Progenitor cell of endocrine pancreas (in vitro differentiated cells): ENCODE data around the gene TRMT13. TPM values are rescaled to one million over a fixed set of nuclear protein-coding genes. Genes with fewer than 3 reads are reported as not detected.
A peak's percentile ranks its signal among the peaks of the same experiment; 100 is the strongest.

Experiments
- DNase-seq: peaks from one replicate; pipeline ENCODE4 v3.0.0; 2021; ENCODE audit warnings: low spot score; ENCODE audit not compliant: unreplicated experiment
- H3K27ac Mint-ChIP-seq: 2 replicates; pipeline ENCODE4 v1.8.0; 2021; ENCODE audit warnings: mild to moderate bottlenecking, moderate library complexity, mixed read lengths
- H3K27me3 Mint-ChIP-seq: 2 replicates; pipeline ENCODE4 v1.8.0; 2021; ENCODE audit warnings: mixed read lengths
- H3K36me3 Mint-ChIP-seq: 2 replicates; pipeline ENCODE4 v1.8.0; 2022; ENCODE audit warnings: mixed read lengths; ENCODE audit not compliant: insufficient read depth
- H3K4me1 Mint-ChIP-seq: 2 replicates; pipeline ENCODE4 v1.8.0; 2021; ENCODE audit warnings: low read depth, mixed read lengths
- H3K4me3 Mint-ChIP-seq: 2 replicates; pipeline ENCODE4 v1.8.0; 2021; ENCODE audit warnings: low read depth, mild to moderate bottlenecking, moderate library complexity, mixed read lengths
- H3K9me3 Mint-ChIP-seq: 2 replicates; pipeline ENCODE4 v1.8.0; 2021; ENCODE audit warnings: low read depth, mixed read lengths
- CTCF ChIP-seq: fragments of 200-600 bp; sonication (generic); IDR thresholded peaks from one replicate; pipeline ENCODE4 v1.5.0; 2021; ENCODE audit warnings: antibody characterized with exemption, mild to moderate bottlenecking; ENCODE audit not compliant: unreplicated experiment
- total RNA-seq: library from RNA; stranded (reverse); gene quantifications from 2 replicates; pipeline ENCODE4 v1.2.1, GENCODE V29; 2021

The TRMT13 gene
- total RNA-seq, 1 donor from 2014 or later = 26.2 TPM

DNA sequence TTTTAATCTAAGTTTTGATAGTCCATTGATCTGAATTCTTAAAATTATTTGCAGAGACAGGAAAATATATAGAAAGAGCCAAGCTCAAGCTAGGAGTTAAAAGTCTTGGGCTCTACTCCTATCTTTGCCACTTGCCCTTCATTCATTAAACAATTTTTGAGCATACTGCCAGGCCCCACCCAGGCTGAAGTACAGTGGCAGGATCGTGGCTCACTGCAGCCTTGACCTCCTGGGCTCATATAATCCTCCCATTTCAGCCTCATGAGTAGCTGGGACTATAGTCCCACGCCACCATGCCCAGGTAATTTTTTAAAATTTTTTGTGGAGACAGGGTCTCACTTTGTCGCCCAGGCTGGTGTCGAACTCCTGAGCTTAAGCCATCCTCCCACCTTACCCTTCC is 8.2 kb downstream of the TRMT13 start:
- Mint-ChIP-seq H3K4me1 (no peaks in the 10 kb centered on the region), H3K9me3 (no peaks in the 10 kb centered on the region), H3K36me3 (peaks cover 27% of the 10 kb centered on the region), H3K27me3 (no peaks in the 10 kb centered on the region), H3K27ac (no peak overlapping the region), H3K4me3 (no peak overlapping the region)
- no peak for DNase-seq
- TF ChIP-seq CTCF = no peak

GRCh38 chr1:100142343-100142742 is 9.4 kb downstream of the TRMT13 start:
- Mint-ChIP-seq H3K36me3 (peaks cover 29% of the 10 kb centered on the region), H3K9me3 (no peaks in the 10 kb centered on the region), H3K27ac (no peak overlapping the region), H3K4me1 (no peaks in the 10 kb centered on the region), H3K27me3 (no peaks in the 10 kb centered on the region), H3K4me3 (no peak overlapping the region)
- TF ChIP-seq CTCF = no peak
- no peak for DNase-seq

DNA sequence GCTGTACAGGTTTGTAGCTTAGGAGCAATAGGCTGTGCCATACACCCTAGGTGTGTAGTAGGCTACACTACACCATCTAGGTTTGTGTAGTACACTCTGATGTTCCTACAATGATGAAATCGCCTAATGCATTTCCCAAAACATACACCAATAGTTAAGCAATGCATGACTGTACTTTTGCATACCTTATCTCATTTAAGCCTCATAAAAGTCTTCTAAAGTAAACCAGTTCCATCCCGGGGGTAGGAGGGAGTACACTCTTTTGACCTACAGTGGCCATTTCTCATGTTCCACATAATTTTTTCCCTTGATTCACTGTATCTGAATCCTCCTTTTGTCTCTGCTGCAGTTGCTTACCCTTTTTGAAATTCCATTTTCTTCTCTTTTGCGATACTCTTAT is 12.2 kb downstream of the TRMT13 start:
- H3K27me3 Mint-ChIP-seq = no peaks in the 10 kb centered on the region

GRCh38 chr1:100146958-100147357 is 14.0 kb downstream of the TRMT13 start:
- no peak for DNase-seq
- Mint-ChIP-seq H3K27ac (no peak overlapping the region), H3K27me3 (no peaks in the 10 kb centered on the region), H3K4me3 (no peak overlapping the region), H3K9me3 (no peaks in the 10 kb centered on the region), H3K36me3 (peaks cover 22% of the 10 kb centered on the region), H3K4me1 (no peaks in the 10 kb centered on the region)
- TF ChIP-seq CTCF = no peak

More for the DNA sequence above, 12.2 kb downstream of the TRMT13 start:
- H3K9me3 Mint-ChIP-seq = no peaks in the 10 kb centered on the region
- H3K4me1 Mint-ChIP-seq = no peaks in the 10 kb centered on the region
- no peak for DNase-seq
- no peak for TF ChIP-seq CTCF
- no peak overlapping the region for H3K4me3 Mint-ChIP-seq
- peaks cover 24% of the 10 kb centered on the region for H3K36me3 Mint-ChIP-seq
- H3K27ac Mint-ChIP-seq = no peak overlapping the region

DNA sequence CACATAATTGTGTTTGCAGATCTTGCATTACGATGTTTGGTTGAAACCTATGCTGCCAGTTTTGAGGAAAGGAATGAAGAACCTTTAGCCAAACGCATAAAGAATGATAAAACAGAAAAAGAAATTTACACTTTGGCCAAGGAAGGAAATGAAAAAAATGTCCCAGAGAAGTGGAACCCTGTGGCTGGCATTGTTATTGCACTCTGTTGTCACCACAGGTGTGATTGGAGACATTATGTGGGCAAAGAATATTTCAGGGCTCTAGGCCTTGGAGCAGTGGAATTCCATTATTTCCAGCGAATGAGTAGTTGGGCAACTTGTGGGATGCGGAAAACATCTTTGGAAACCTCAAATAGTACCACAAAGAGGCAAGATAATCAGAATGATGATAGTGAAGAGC is 14.9 kb downstream of the TRMT13 start:
- Mint-ChIP-seq H3K36me3 (peaks cover 16% of the 10 kb centered on the region), H3K4me3 (no peak overlapping the region), H3K27ac (no peak overlapping the region), H3K4me1 (no peaks in the 10 kb centered on the region), H3K9me3 (no peaks in the 10 kb centered on the region), H3K27me3 (no peaks in the 10 kb centered on the region)
- TF ChIP-seq CTCF = peak; percentile 10
- no peak for DNase-seq
